Epithelial cell of proximal tubule (primary cell): ENCODE results near the gene PTPRJ. TPM values are rescaled to one million over a fixed set of nuclear protein-coding genes. Genes with fewer than 3 reads are reported as not detected.
A peak's percentile ranks its signal among the peaks of the same experiment; 100 is the strongest.
"Not testable (repeated sequence)": the region's sequence is repeated elsewhere in the genome, so short reads cannot be mapped to it uniquely, and the experiment has no call there.

Experiments used
- DNase-seq: peaks from one replicate; pipeline ENCODE4 v3.0.0-alpha.2; 2011; ENCODE audit warnings: low read depth
- H3K4me3 ChIP-seq: 2 replicates; pipeline ENCODE4 v1.5.1; 2011; ENCODE audit warnings: low read depth, mild to moderate bottlenecking, low read length
- total RNA-seq: library from RNA; depleted of rRNA; stranded (reverse); fragments of >200 nt; gene quantifications from 2 replicates; pipeline ENCODE4 v1.2.3, GENCODE V29; 2015
- TF ChIP-seq, protein P1 (sequence below): conservative IDR thresholded peaks from 2 replicates; pipeline ENCODE4 v1.5.1; 2012; ENCODE audit warnings: low read depth, mild to moderate bottlenecking, low read length

The PTPRJ gene
- 43.9 and 44.2 TPM in 2 replicates for total RNA-seq

- TF ChIP-seq, protein P1, sequence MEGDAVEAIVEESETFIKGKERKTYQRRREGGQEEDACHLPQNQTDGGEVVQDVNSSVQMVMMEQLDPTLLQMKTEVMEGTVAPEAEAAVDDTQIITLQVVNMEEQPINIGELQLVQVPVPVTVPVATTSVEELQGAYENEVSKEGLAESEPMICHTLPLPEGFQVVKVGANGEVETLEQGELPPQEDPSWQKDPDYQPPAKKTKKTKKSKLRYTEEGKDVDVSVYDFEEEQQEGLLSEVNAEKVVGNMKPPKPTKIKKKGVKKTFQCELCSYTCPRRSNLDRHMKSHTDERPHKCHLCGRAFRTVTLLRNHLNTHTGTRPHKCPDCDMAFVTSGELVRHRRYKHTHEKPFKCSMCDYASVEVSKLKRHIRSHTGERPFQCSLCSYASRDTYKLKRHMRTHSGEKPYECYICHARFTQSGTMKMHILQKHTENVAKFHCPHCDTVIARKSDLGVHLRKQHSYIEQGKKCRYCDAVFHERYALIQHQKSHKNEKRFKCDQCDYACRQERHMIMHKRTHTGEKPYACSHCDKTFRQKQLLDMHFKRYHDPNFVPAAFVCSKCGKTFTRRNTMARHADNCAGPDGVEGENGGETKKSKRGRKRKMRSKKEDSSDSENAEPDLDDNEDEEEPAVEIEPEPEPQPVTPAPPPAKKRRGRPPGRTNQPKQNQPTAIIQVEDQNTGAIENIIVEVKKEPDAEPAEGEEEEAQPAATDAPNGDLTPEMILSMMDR: no peak
- H3K4me3 ChIP-seq: peak within 1 kb of the TSS; percentile 88
- no peak for DNase-seq
Measured at GRCh38 chr11:47980088-47980906, at the start of gene PTPRJ. Gene PTPRJ (plus strand): TSS chr11:47980559. CDS start chr11:47980913, 354 bp downstream.

DNA sequence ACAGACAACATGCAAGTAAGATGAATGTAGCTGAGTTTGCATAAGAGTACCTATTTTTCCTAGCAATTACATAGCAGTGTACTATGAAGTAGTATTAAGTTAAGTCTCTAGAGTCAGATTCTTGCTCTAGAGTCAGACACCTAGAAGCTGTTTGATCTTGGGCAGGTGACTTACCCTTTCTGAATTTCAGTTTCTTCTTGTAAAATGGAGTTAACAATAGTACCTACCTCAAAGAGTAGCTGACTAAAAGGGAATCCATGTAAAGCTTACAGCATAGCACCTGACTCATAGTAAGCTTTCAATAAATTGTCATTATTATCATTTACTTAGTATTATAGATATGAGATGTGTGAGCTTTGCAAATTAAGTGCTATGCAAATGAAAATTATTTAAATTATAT lies 47.8 kb upstream of the PTPRJ start:
- TF ChIP-seq, protein P1: no peak
- H3K4me3 ChIP-seq: no peak overlapping the region
- no peak for DNase-seq

DNA sequence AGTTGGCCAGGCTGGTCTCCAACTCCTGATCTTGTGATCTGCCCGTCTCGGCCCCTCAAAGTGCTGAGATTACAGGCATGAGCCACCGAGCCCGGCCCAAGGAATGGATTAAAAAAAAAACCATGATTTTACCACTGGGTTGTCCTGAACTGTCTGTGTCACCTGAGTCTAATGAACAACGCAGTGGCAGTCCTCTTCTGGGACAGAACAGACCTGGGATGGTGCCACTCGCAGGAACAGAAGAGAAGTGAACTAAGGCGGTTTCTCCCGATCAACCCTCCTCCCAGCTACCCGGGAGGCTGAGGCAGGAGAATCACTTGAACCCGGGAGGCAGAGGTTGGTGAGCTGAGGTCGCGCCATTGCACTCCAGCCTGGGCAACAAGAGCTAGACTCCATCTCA lies 46.6 kb upstream of the PTPRJ start:
- not testable (repeated sequence) for H3K4me3 ChIP-seq, DNase-seq

DNA sequence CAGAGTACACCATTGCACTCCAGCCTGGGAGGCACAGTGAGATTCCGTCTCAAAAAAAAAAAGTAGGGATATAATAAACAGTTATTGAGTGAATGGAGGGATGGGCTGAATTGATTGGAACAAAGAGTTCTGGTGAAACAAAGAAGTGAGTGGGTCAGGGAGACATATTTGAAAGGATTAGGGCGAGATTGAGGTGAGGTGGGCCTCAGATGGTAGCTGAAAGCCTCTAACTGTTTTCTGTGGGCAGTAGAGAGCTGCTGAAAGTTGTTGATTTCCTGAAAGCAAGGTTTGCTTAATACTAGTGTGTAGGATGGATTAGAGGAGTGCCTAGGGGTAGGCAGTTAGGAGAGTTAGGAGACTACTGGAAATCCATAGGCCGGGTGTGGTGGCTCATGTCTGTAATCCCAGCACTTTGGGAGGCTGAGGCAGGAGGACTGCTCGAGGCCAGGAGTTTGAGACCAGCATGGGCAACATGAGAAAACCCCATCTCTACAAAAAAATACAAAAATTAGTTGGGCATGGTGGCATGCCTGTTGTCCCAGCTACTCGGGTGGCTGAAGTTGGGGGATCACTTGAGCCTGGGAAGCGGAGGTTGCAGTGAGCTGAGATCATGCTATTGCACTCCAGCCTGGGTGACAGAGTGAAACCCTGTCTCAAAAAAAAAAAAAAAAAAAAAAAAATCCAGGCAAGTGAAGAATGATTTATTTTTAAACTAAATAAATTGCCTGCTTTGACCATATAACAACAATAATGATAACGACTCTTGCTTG lies 41.4 kb upstream of the PTPRJ start:
- TF ChIP-seq, protein P1: no peak
- no peak overlapping the region for H3K4me3 ChIP-seq
- no peak for DNase-seq

DNA sequence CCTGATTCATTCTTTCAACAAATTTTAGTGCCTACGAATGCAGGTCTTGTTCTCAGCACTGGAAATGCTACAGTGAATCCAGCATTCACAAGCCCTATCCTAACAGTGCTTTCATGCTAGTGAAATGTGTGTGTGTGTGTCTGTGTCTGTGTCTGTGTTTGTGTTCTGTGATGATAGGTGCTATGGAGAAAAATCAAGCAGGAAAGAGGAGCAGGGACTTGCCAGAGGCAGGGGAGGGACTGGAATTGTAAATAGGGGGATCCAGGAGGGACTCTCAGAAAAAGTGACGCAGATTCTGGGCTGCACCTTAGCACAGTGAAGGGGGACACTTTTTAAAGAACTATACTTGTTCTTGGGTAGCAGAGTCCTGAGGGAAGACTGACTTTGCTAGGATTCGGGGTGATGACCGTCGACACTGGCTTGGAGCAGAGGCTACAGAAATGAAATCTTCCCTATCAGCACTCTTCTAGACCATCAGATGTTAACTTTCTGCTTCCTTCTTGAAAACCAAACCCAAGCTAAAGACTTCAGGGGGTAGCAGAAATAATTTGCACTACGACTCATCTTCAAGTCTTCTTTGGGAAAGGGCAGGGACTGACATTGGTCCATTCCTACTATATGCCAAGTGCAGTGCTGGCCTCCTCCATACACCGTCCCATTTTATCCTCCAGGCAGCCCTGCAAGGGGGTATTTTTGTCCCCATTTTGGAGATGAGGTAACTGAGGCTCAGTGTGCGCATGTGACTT lies 39.3 kb upstream of the PTPRJ start:
- H3K4me3 ChIP-seq: no peak overlapping the region
- TF ChIP-seq, protein P1: no peak
- no peak for DNase-seq

- H3K4me3 ChIP-seq: no peak overlapping the region
- TF ChIP-seq, protein P1: no peak
- DNase-seq: no peak
Measured at GRCh38 chr11:47941907-47942558, 38.3 kb upstream of the PTPRJ start.
